Heart left ventricle (tissue), 16 donors: ENCODE measurements around the gene RIOK2. TPM values are rescaled to one million over a fixed set of nuclear protein-coding genes. Genes with fewer than 3 reads are reported as not detected.

Experiments
- ATAC-seq, 4 donors: fragments of 200-7000 bp; cut with Tn5 transposase; one replicate each; pipeline ENCODE4 v1.9.1; 2020 to 2022; ENCODE audit warnings: moderate library complexity in 4 of 4, mild to moderate bottlenecking in 3 of 4, moderate number of reproducible peaks in 1 of 4
- DNase-seq, 5 donors: peaks; one replicate each; pipeline ENCODE4 v3.0.0-alpha.2; 2020
- H3K27ac ChIP-seq, 12 donors: fragments of 200-600 bp; sonication (generic) in 4 of 12; one replicate each; pipeline versions ENCODE4 v1.5.0 to v1.8.0; 2016 to 2022; ENCODE audit warnings: mild to moderate bottlenecking in 2 of 12
- H3K27me3 ChIP-seq, 9 donors: fragments of 200-600 bp; sonication (generic) in 2 of 9; one replicate each; pipeline versions ENCODE4 v1.5.1 to v1.8.0; 2016 to 2022; ENCODE audit warnings: mild to moderate bottlenecking in 3 of 9
- H3K36me3 ChIP-seq, 9 donors: fragments of 200-600 bp; sonication (generic) in 2 of 9; one replicate each; pipeline versions ENCODE4 v1.5.0 to v1.8.0; 2018 to 2022; ENCODE audit warnings: mild to moderate bottlenecking in 2 of 9
- H3K4me1 ChIP-seq, 12 donors: fragments of 200-600 bp; sonication (generic) in 4 of 12; one replicate each; pipeline versions ENCODE4 v1.5.0 to v1.8.0; 2016 to 2022; ENCODE audit warnings: mild to moderate bottlenecking in 3 of 12
- H3K4me3 ChIP-seq, 12 donors: fragments of 200-600 bp; sonication (generic) in 4 of 12; one replicate each; pipeline versions ENCODE4 v1.5.0 to v1.8.0; 2017 to 2022; ENCODE audit warnings: mild to moderate bottlenecking in 9 of 12, moderate library complexity in 4 of 12
- H3K9me3 ChIP-seq, 12 donors: fragments of 200-600 bp; sonication (generic) in 4 of 12; one replicate each; pipeline versions ENCODE4 v1.5.0 to v1.8.0; 2016 to 2022; ENCODE audit warnings: mild to moderate bottlenecking in 1 of 12
- POLR2A ChIP-seq, 2 donors: fragments of 450-650 bp; IDR thresholded peaks; one replicate each; pipeline ENCODE4 v1.6.1; 2017; ENCODE audit warnings: antibody characterized with exemption in 2 of 2, mild to moderate bottlenecking in 2 of 2, moderate library complexity in 2 of 2
- WGBS, 4 donors: extraction: QIAGEN DNeasy Blood & Tissue Kit in 2 of 4; methylation state at CpG; one replicate each; pipeline versions ENCODE4 v1.1.5 to v1.1.7; 2013 to 2018; 5-methylcytosine and 5-hydroxymethylcytosine counted together
- intact Hi-C, 10 donors: fragments of 100-400 bp; cut with DNase I; formaldehyde crosslinking; loops; one replicate each; pipeline versions ENCODE4 v1.11.1 to v1.14.2; 2022
- polyA plus RNA-seq, 2 donors: library from polyadenylated mRNA; stranded (reverse); fragments of 200-250 nt; gene quantifications; one replicate each; pipeline ENCODE4 v1.2.3, GENCODE V29; 2013
- total RNA-seq, 9 donors: library from RNA; depleted of rRNA in 2 of 9; stranded (reverse); fragments of >200 nt in 2 of 9; fragmentation: NEBNext Ultra II Directional in 3 of 9; extraction: Animal tissue kit (Norgen Biotek cat#: 25700) in 3 of 9; gene quantifications; one replicate each; pipeline versions ENCODE4 v1.1.0 to v1.2.4, GENCODE V29; 2016 to 2023
- TF ChIP-seq, protein P1 (sequence below), 12 donors: fragments of 200-600 bp; sonication (generic) in 4 of 12; IDR thresholded peaks; one replicate each; pipeline versions ENCODE4 v1.5.0 to v1.8.0; 2018 to 2022; ENCODE audit warnings: antibody characterized with exemption in 12 of 12, mild to moderate bottlenecking in 5 of 12
- donor health status: ischemic (EF 13 %, LVEDD 7.1; RV severe dilation, severe dysfunction).
- donor health status: healthy with polysubstance abuse.
- donor health status: DM: no; HTN: yes; CAD: no.
- donor health status: DM: no; HTN: no; CAD: no.
- donor health status: ischemic (EF 25% LVEDD 6.9; RV normal size, moderate dysfunction).
- donor health status: ischemic (EF 25% LVEDD 5.7; RV mildly dilated, moderate dysfunction).
- donor health status: healthy.
- donor health status: DM: yes; HTN: yes; CAD: no.
- donor health status: ischemic (EF 35%, LVEDD 5.7; RV mildly dilated, moderate dysfunction).
- donor health status: nonischemic (EF 11% LVEDD 7.7; RV severe dilation, severe dysfunction).
- donor health status: DM: yes; HTN: yes; CAD: no.
- donor health status: PGD.
- donor health status: ischemic (EF 29% LVEDD 5.4; RV normal size, mild dysfunction).
- donor health status: nonischemic (EF 23%, LVEDD 6.1; RV moderate dilation, normal function).

RIOK2 gene
- total and polyA plus RNA-seq, 11 donors, result 8.2 to 23.6 (median 16.9) TPM

GRCh38 chr5:97157689-97158088 is 25.4 kb downstream of the RIOK2 start:
- no peak overlapping the region for H3K27ac ChIP-seq
- no peaks in the 10 kb centered on the region for H3K27me3 ChIP-seq
- intact Hi-C loops, result loop anchor here in 3 of 10 donors (5.0 to 10.0 kb wide), 3 partner anchors 160 to 543 kb away; no protein-coding TSS in a partner anchor
- H3K36me3 ChIP-seq, result peaks cover 0 to 29% (median 26%) of the 10 kb centered on the region in 9 donors
- no peak for ATAC-seq
- WGBS, 4 donors, result 97 to 99% (median 98%) methylated on average over 2 of the region's 2 CpGs
- peaks cover 0 to 25% (median 11%) of the 10 kb centered on the region in 12 donors for H3K9me3 ChIP-seq
- no peaks in the 10 kb centered on the region for H3K4me1 ChIP-seq
- no peak overlapping the region for H3K4me3 ChIP-seq
- DNase-seq, result no peak
- TF ChIP-seq POLR2A (IDR thresholded peaks at IDR 0.05), result no peak
- TF ChIP-seq, protein P1, sequence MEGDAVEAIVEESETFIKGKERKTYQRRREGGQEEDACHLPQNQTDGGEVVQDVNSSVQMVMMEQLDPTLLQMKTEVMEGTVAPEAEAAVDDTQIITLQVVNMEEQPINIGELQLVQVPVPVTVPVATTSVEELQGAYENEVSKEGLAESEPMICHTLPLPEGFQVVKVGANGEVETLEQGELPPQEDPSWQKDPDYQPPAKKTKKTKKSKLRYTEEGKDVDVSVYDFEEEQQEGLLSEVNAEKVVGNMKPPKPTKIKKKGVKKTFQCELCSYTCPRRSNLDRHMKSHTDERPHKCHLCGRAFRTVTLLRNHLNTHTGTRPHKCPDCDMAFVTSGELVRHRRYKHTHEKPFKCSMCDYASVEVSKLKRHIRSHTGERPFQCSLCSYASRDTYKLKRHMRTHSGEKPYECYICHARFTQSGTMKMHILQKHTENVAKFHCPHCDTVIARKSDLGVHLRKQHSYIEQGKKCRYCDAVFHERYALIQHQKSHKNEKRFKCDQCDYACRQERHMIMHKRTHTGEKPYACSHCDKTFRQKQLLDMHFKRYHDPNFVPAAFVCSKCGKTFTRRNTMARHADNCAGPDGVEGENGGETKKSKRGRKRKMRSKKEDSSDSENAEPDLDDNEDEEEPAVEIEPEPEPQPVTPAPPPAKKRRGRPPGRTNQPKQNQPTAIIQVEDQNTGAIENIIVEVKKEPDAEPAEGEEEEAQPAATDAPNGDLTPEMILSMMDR (IDR thresholded peaks at IDR 0.05), result no peak

- intact Hi-C loops, result loop anchor here in 2 of 10 donors (10.0 kb wide), 2 partner anchors 397 to 537 kb away; no protein-coding TSS in a partner anchor
- Histone ChIP-seq H3K9me3 (peaks cover 0 to 3% (median 0%) of the 10 kb centered on the region in 12 donors), H3K4me3 (no peak overlapping the region), H3K4me1 (no peaks in the 10 kb centered on the region), H3K27me3 (no peaks in the 10 kb centered on the region), H3K27ac (no peak overlapping the region), H3K36me3 (no peaks in the 10 kb centered on the region)
- ATAC-seq (no peak), DNase-seq (no peak)
- TF ChIP-seq POLR2A (IDR thresholded peaks at IDR 0.05), result no peak
- TF ChIP-seq, protein P1 (IDR thresholded peaks at IDR 0.05), result no peak
- WGBS, 4 donors, result 83 to 94% (median 85%) methylated on average over 3 of the region's 3 CpGs
These were observed 31.7 kb downstream of the RIOK2 start for GRCh38 chr5:97151370-97151769.

GRCh38 chr5:97150401-97150800 is 32.6 kb downstream of the RIOK2 start:
- 43 to 62% (median 57%) methylated on average over 1 of the region's 1 CpG for whole genome bisulfite sequencing, 4 donors
- no peak for DNase-seq
- TF ChIP-seq, protein P1 (IDR thresholded peaks at IDR 0.05), result no peak
- TF ChIP-seq POLR2A (IDR thresholded peaks at IDR 0.05), result no peak

GRCh38 chr5:97149709-97150108 is 33.3 kb downstream of the RIOK2 start:
- no peaks in the 10 kb centered on the region for H3K36me3 ChIP-seq
- H3K27me3 ChIP-seq, result no peaks in the 10 kb centered on the region
- intact Hi-C loops, result loop anchor here in 4 of 10 donors (10.0 kb wide), 3 partner anchors 105 to 535 kb away; no protein-coding TSS in a partner anchor
- WGBS, 4 donors, result 89 to 95% (median 91%) methylated on average over 2 of the region's 2 CpGs
- no peaks in the 10 kb centered on the region for H3K4me1 ChIP-seq
- no peak for DNase-seq
- H3K4me3 ChIP-seq, result no peak overlapping the region
- no peak overlapping the region for H3K27ac ChIP-seq
- TF ChIP-seq, protein P1 (IDR thresholded peaks at IDR 0.05), result no peak
- TF ChIP-seq POLR2A (IDR thresholded peaks at IDR 0.05), result no peak
- H3K9me3 ChIP-seq, result no peaks in the 10 kb centered on the region
- ATAC-seq, result no peak

More at GRCh38 chr5:97150401-97150800, 32.6 kb downstream of the RIOK2 start:
- Histone ChIP-seq H3K36me3 (no peaks in the 10 kb centered on the region), H3K4me3 (no peak overlapping the region), H3K4me1 (no peaks in the 10 kb centered on the region), H3K9me3 (no peaks in the 10 kb centered on the region), H3K27ac (no peak overlapping the region), H3K27me3 (no peaks in the 10 kb centered on the region)
- intact Hi-C loops, result loop anchor here in 2 of 10 donors (10.0 kb wide), 2 partner anchors 396 to 536 kb away; no protein-coding TSS in a partner anchor
- ATAC-seq, result no peak
